Measurements from ENCODE around the gene PPP1R3A. TPM values are rescaled to one million over a fixed set of nuclear protein-coding genes. Genes with fewer than 3 reads are reported as not detected.

PPP1R3A gene
- total RNA-seq, 1 experiment from 2014 or later, result not detected

DNA sequence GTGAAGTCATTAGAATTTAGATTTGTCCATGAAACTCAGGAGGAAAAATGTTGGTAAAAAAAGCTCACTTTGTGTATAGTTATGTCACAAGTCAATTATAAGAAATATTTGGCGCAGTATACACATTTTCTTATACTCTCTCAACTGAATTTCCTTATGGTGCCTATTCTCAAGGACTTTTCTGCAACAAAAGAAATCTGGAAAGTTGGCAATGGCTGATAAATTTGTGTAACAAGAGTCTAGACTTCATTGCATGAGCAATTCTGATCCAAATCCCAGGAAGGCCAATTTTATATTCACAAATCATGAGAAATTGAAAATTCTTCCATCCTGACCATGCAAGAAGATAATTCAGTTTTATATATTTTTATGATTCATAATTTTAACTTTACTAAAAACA lies 35.7 kb downstream of the PPP1R3A start:
- no peaks in the 10 kb centered on the region for H4K20me1 ChIP-seq (ENCODE audit: low read length)
- CTCF ChIA-PET, result no interaction called here
- ATAC-seq, result no peak
- POLR2A ChIA-PET (ENCODE audit: unreplicated experiment), result no interaction called here
- intact Hi-C loops (cut with micrococcal nuclease), result no loop called here
- TF ChIP-seq, protein P1, sequence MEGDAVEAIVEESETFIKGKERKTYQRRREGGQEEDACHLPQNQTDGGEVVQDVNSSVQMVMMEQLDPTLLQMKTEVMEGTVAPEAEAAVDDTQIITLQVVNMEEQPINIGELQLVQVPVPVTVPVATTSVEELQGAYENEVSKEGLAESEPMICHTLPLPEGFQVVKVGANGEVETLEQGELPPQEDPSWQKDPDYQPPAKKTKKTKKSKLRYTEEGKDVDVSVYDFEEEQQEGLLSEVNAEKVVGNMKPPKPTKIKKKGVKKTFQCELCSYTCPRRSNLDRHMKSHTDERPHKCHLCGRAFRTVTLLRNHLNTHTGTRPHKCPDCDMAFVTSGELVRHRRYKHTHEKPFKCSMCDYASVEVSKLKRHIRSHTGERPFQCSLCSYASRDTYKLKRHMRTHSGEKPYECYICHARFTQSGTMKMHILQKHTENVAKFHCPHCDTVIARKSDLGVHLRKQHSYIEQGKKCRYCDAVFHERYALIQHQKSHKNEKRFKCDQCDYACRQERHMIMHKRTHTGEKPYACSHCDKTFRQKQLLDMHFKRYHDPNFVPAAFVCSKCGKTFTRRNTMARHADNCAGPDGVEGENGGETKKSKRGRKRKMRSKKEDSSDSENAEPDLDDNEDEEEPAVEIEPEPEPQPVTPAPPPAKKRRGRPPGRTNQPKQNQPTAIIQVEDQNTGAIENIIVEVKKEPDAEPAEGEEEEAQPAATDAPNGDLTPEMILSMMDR (conservative IDR thresholded peaks at IDR 0.05; ENCODE audit: low read depth, low read length), result no peak
- no peak for TF ChIP-seq EZH2phosphoT487 (IDR thresholded peaks at IDR 0.05; ENCODE audit: borderline replicate concordance, low read length)
- no peak for TF ChIP-seq EZH2 (IDR thresholded peaks at IDR 0.05; ENCODE audit: low read length, unreplicated experiment)
- no peak overlapping the region for H3K4me2 ChIP-seq (ENCODE audit: low read length)
- no peak for DNase-seq
- H3F3A ChIP-seq (ENCODE audit: low read length, unreplicated experiment), result no peaks in the 10 kb centered on the region
- H3K79me2 ChIP-seq (ENCODE audit: low read length), result no peaks in the 10 kb centered on the region
- no peaks in the 10 kb centered on the region for H3K4me1 ChIP-seq (ENCODE audit: insufficient read depth, low read length)
- no peaks in the 10 kb centered on the region for H3K27me3 ChIP-seq (ENCODE audit: low read length)
- no TSS peak for BruUV-seq (replicated peaks)
- no peak overlapping the region for H3K9ac ChIP-seq (ENCODE audit: low read length)
- no peak overlapping the region for H3K4me3 ChIP-seq (ENCODE audit: low read length)
- H3K36me3 ChIP-seq (ENCODE audit: low read depth, low read length), result no peaks in the 10 kb centered on the region
- no peaks in the 10 kb centered on the region for H3K9me2 ChIP-seq (replicated peaks; ENCODE audit: low read length)
- no peak overlapping the region for H3K27ac ChIP-seq (ENCODE audit: low read length)
- H2AFZ ChIP-seq (ENCODE audit: low read length), result no peak overlapping the region
- peaks cover 6% of the 10 kb centered on the region; the same call in 1 of the 2 replicates for H3K9me3 ChIP-seq (ENCODE audit: low read length)

DNA sequence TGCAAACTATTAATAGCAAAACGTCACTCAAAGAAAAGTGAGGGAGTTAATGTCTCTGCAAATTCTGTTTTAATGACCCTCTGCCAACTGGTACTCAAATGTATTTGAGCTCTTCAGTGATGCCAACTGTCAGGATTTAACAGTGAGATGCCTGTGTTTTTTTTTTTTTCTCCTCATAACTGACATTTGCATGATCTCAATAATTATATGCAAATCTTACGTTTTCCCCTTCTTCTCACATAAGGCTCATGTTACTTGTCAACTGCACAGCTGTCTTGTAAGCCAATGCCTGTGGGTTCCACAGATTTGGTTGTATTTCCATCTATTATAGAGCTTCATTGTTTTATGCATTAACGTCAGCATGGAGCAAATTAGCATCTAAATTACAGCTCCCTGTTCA lies 38.2 kb downstream of the PPP1R3A start:
- H3K4me3 ChIP-seq (ENCODE audit: low read length), result no peak overlapping the region
- no peaks in the 10 kb centered on the region for H3K9me2 ChIP-seq (replicated peaks; ENCODE audit: low read length)
- POLR2A ChIA-PET (ENCODE audit: unreplicated experiment), result no interaction called here
- no peaks in the 10 kb centered on the region for H4K20me1 ChIP-seq (ENCODE audit: low read length)
- H3K36me3 ChIP-seq (ENCODE audit: low read depth, low read length), result no peaks in the 10 kb centered on the region
- DNase-seq (no peak), ATAC-seq (no peak)
- TF ChIP-seq EZH2phosphoT487 (IDR thresholded peaks at IDR 0.05; ENCODE audit: borderline replicate concordance, low read length), result no peak
- no peak for TF ChIP-seq EZH2 (IDR thresholded peaks at IDR 0.05; ENCODE audit: low read length, unreplicated experiment)
- TF ChIP-seq, protein P1 (conservative IDR thresholded peaks at IDR 0.05; ENCODE audit: low read depth, low read length), result no peak
- CTCF ChIA-PET, result no interaction called here
- H3K27me3 ChIP-seq (ENCODE audit: low read length), result no peaks in the 10 kb centered on the region
- H3K9ac ChIP-seq (ENCODE audit: low read length), result no peak overlapping the region
- H3K9me3 ChIP-seq (ENCODE audit: low read length), result peaks cover 6% of the 10 kb centered on the region; the same call in 1 of the 2 replicates
- H3K4me1 ChIP-seq (ENCODE audit: insufficient read depth, low read length), result no peaks in the 10 kb centered on the region
- no peaks in the 10 kb centered on the region for H3F3A ChIP-seq (ENCODE audit: low read length, unreplicated experiment)
- H3K27ac ChIP-seq (ENCODE audit: low read length), result no peak overlapping the region
- H3K4me2 ChIP-seq (ENCODE audit: low read length), result no peak overlapping the region
- H3K79me2 ChIP-seq (ENCODE audit: low read length), result no peaks in the 10 kb centered on the region
- no peak overlapping the region for H2AFZ ChIP-seq (ENCODE audit: low read length)
- BruUV-seq (replicated peaks), result no TSS peak
- intact Hi-C loops (cut with micrococcal nuclease), result no loop called here

DNA sequence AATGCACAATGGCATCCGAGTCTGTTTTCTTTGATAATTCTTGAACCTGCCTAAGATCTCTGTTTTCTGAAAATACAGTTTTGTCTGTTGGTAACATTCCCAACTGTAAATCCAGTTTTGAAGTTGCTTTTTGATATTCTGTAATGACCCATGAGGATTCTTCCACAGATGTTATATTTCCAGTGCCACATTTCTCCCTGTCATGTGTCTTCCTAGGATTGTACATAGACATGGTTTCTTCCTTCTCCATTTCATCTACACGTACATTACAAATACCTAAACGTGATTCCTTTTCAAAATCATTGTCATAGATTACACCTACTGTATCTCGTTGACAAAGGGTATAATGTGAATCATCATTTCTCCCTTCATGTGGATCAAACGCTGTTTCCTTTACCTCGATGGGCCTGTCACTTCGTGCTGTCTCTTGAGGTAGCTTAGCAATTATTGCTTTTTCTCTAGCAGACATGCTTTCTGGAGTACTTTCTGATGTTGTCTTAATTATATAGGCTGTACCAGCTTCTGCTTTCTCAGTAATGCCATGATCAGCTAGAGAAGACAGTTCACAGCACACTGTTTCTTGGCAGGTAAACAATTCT lies 40.3 kb downstream of the PPP1R3A start:
- DNase-seq (no peak), ATAC-seq (no peak)
- Histone ChIP-seq H3K27me3 (ENCODE audit: low read length) (no peaks in the 10 kb centered on the region), H3K9me3 (ENCODE audit: low read length) (peaks cover 6% of the 10 kb centered on the region; the same call in 1 of the 2 replicates), H3K4me2 (ENCODE audit: low read length) (no peak overlapping the region), H3K79me2 (ENCODE audit: low read length) (no peaks in the 10 kb centered on the region), H3K4me1 (ENCODE audit: insufficient read depth, low read length) (no peaks in the 10 kb centered on the region), H3K9ac (ENCODE audit: low read length) (no peak overlapping the region), H4K20me1 (ENCODE audit: low read length) (no peaks in the 10 kb centered on the region), H3F3A (ENCODE audit: low read length, unreplicated experiment) (no peaks in the 10 kb centered on the region), H3K27ac (ENCODE audit: low read length) (no peak overlapping the region), H3K9me2 (replicated peaks; ENCODE audit: low read length) (no peaks in the 10 kb centered on the region), H2AFZ (ENCODE audit: low read length) (no peak overlapping the region), H3K4me3 (ENCODE audit: low read length) (no peak overlapping the region), H3K36me3 (ENCODE audit: low read depth, low read length) (no peaks in the 10 kb centered on the region)
- POLR2A ChIA-PET (ENCODE audit: unreplicated experiment), result no interaction called here
- no TSS peak for BruUV-seq (replicated peaks)
- no peak for TF ChIP-seq EZH2phosphoT487 (IDR thresholded peaks at IDR 0.05; ENCODE audit: borderline replicate concordance, low read length)
- intact Hi-C loops (cut with micrococcal nuclease), result no loop called here
- CTCF ChIA-PET, result no interaction called here
